GM21515 (cell line): ENCODE results near the gene MOXD1.
A peak's percentile ranks its signal among the peaks of the same experiment; 100 is the strongest.
"Not testable (repeated sequence)": the region's sequence is repeated elsewhere in the genome, so short reads cannot be mapped to it uniquely, and the experiment has no call there.

Experiments used
- ATAC-seq: cut with Tn5 transposase; IDR thresholded peaks from one replicate; pipeline ENCODE4 v1.9.1; 2021; ENCODE audit not compliant: unreplicated experiment

Gene MOXD1

DNA sequence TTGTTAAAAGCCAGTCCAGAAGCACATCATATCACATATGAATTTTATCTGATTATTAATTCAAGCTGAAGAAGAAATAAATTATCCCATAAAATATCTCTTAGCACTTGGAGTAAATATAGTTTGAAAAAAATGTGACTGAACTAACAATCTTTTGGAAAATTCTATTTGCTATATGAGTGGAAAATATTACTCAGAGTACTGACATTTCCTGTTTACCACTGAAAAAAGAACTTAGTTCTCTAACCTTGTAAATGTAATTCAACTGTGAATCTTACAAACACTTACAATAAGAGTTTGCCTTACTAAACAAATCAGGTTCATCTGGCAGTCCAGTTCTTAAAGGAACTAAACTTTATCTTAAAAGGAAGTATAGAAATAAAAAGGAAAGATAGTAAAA lies 44.2 kb downstream of the MOXD1 start:
- ATAC-seq: no peak

DNA sequence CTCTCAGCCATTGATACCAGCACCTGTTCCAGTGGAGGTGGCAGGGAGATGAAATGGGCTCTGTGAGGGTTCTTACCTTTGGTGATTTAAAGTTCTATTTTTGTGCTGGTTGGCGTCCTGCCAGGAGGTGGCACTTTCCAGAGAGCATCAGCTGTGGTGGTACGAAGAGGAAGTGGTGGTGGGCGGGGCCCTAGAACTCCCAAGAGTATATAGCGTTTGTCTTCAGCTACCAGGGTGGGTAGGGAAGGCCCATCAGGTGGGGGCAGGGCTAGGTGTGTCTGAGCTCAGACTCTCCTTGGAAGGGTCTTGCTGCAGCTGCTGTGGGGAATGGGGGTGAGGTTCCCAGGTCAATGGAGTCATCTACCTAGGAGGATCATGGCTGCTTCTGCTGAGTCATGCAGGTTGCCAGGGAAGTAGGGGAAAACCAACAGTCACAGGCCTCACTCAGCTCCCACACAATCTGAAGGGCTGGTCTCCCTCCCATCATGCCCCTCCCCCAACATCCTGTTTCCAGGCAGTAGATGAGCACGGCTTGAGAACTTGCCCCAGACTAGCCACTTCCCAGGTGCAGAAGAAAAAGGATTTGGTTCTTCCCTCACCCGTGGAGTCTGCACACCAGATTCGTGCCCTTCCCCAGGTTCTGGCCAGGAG lies 46.6 kb downstream of the MOXD1 start:
- ATAC-seq: no peak

DNA sequence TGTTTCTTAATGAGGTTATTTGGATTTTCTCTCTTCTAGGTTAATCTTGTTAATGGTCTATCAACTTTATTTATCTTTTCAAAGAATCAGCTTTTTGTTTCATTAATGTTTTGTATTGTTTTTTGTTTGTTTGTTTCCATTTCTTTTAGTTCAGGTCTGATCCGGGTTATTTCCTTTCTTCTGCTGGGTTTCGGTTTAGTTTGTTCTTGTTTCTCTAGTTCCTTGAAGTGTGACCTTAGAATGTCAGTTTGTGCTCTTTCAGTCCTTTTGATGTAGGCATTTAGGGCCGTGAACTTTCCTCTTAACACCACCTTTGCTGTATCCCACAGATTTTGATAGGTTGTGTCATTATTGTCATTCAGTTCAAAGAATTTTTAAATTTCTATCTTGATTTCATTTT lies 49.3 kb downstream of the MOXD1 start:
- ATAC-seq: not testable (repeated sequence)

DNA sequence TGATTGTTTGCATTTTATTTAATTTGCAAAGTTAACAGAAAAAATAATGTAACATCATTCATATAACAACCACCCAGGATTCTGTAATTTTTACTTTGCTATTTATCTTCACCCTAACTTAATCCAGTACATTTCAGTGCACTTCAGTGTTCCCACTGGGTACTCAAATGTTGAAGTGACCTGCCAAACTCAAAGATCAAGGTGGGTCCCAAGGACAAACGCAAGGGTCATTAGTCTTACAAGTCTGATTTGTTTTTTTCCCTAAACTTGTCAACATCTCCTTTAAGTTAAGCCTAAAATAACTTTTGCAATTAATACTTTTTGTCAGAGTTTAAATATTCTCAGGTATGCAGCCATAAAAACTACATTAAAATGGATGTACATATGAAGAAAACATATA lies 53.0 kb downstream of the MOXD1 start:
- ATAC-seq: no peak

DNA sequence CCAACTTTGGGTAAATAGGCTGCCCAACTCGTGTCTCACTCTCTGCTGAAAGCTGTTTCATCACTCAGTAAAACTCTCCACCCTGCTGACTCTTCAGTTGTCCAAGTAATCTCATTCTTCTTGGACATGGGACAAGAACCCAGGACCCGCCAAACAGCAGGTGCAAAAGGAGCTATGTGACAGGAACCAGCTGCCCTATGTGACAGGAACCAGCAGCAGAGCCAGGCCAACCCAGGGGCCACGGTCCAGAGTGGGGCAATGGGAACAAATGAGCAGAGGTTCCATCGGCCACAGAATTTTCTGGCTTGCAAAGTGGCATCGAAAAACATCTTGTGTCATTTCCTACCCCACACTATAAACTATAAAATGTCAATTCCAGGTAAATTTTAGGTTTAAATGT lies 56.5 kb downstream of the MOXD1 start:
- no peak for ATAC-seq

DNA sequence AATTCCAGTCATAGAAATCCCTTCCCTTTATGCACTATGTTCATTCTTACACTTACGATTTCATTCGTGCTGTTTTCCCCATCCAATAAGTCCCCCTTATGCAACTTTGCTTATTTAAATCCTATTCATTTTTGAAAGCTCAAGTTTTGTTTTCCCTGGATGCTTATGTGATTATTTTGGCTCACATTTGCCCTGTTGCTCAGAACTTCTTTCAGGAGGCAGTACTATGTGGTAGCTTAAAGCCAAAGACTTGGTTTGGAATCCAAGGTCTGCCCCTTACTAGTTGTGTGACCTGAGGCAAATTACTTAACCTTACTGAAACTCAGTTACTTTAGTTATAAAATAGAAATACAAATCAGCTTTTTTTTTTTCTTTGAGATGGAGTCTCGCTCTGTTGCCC lies 59.6 kb downstream of the MOXD1 start:
- ATAC-seq: no peak

DNA sequence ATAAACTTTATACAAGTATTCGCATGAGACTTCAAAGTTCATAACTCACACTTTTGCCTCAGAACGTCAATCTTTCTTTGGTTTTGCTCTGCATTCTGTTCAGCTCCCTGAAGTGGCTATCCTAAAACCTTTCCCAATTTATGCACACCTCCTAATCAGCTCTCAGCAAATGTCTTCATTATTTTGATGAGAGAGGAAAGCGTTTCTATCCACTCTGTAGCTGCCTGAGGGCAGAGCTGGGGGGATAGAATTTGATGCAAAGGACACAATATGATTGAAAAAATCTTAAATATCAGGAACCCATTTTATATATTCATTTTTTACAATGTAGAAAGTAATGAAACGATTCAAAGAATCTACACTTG lies 66.8 kb downstream of the MOXD1 start:
- no peak for ATAC-seq

DNA sequence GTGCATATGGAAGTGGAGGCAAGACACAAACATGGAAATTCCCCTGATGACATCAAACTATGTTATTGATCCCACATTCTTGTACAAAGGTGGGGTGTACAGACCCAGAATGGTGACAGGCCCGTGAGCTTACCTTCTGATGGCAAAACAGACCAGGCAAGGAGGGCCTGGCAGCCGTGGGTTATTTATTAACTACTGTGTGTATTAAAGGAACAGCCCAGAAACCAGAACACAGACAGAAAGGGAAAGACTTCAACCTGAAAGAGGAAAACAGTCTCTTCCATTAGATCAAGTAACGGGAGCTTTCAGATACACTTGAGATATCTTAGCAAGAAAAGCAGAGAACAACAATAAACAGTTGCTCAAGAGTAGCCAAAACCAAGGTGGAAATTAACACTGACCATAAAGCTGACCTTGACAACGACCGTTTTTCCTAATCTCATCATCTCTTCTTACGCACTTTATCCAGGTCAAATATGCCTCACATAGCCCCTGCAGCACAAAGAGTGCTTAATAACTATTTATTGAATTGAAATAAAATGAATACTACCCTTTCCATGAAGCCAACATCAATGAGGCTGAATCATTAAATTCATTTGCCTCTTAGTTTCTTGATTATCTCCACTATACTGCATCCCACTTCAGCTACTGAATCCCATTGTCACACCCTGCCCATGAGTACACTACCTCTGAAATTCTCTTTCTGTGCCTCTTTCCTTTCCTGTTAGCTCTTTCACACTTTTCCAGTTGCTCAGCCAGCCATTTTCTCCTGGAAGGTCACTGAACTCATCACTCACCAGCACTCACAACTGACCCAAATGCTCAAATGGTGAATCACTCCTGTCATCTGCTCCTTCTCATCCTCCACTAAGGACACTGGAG lies 67.4 kb downstream of the MOXD1 start:
- no peak for ATAC-seq

DNA sequence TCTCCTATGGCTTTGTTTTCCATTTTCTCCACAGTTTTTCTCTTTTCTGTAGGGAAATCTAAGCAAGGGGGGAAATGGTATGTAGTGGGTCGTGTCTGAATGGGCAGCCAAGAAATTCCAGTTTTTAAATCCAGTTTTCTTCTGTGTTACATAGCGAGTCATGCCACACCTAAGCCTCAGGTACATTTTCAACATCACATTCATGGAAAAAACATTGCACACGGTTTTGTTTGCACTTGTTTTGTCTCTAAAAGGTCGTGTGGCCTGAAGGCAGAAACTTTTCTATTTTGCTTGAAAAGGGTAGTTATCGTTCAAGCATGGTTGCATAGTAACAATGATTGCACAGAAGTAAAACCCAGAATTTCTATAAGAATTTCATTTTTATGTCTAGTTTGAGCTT lies 70.5 kb downstream of the MOXD1 start:
- ATAC-seq: no peak

DNA sequence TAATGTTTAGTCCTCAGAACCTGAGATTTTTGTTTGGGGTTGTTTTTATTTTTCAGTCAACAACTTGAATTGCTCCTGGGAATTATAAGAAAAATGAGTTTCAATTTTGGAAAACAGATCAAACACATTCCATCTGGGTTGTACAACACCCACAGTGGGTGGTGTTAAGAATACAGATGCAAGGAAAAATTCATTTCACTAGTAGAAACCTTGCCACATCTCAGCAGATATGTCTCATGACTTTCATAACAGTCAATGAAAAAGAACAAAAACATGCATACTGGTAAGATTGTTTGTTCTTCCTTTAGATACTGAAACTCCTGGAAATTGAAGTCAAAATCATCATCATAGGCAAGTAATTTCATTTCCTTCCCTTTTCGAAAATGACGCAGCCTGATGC lies 78.9 kb downstream of the MOXD1 start:
- ATAC-seq: no peak

DNA sequence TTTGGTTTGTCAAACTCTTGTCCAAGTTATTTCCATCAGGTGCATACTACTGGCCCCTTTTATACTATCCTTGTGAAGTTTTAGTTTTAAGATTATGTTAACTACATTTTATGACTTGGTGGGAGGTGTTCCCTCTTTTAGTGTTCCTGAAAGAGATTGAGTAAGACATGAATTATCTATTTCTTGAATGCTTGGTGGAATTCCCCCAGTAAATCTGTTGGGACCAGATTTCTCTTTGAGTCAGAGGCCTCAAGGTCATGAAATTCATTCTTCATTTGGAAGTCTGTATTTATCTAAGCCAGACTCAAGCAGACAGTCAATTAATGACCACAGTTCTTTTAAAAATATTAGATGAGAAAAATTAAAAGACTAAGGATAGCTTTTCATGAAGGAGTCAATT lies 81.3 kb downstream of the MOXD1 start:
- ATAC-seq: no peak

DNA sequence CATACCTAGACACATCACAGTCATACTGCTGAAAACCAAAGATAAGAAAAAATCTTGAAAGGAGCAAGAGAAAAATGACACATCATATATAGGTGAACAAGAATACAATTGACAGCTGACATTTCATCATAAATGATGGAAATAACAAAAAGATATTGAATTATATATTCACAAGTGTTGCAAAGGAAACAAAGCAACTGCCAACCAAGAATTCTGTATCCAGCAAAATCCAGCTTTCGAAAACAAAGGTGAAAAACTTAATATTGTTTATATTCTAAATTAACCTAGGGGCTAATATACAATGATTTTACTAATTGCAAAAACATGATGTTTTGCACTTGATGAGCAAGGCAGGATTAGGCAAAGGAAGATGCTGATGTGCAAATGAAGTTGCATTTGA lies 84.3 kb downstream of the MOXD1 start:
- ATAC-seq: no peak

DNA sequence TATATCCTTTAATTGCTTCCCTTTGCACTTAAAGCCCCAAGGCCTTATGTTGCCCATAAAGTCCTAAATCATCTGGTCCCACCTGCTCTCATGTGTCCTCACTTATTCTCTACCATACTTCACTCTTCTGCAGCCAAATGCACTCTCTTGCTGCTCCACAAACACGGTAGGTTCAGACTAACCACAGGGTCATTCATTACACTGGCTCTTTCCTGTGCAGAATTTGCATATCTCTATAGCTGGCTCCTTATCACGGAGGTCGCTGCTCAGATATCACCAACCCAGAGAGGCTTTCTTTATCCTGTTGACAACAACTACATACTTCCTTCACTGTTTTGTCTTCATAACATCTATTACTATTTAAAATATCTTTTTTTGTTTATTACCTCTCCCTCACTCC lies 86.8 kb downstream of the MOXD1 start:
- ATAC-seq: peak; percentile 69

DNA sequence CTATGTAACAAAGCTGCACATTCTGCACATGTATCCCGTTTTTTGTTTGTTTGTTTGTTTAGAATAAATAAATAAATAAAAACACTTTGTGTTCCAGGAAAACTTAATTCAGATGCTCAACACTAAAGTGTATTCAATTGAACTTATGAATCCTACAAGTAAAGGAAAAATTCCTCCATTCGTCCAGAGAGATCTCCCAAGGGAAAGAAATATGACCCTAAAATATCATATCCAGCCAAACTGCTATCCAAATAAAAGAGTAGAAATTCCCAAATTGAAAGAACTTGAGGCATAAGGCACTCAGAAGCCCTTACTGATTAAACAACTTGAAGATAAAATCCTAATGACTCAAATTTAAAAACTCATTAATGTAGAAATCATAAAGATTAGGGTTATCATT lies 90.4 kb downstream of the MOXD1 start:
- ATAC-seq: no peak

DNA sequence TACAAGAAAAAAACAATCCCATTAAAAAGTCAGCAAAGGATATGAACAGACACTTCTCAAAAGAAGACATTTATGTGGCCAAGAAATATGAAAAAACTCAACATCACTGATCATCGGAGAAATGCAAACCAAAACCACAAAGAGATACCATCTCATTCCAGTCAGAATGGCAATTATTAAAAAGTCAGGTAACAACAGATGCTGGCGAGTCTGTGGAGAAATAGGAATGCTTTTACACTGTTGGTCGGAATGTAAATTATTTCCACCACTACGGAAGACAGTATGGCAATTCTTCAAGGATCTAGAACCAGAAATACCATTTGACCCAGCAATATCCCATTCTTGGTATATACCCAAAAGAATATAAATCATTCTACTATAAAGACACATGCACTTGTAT lies 91.1 kb downstream of the MOXD1 start:
- not testable (repeated sequence) for ATAC-seq

DNA sequence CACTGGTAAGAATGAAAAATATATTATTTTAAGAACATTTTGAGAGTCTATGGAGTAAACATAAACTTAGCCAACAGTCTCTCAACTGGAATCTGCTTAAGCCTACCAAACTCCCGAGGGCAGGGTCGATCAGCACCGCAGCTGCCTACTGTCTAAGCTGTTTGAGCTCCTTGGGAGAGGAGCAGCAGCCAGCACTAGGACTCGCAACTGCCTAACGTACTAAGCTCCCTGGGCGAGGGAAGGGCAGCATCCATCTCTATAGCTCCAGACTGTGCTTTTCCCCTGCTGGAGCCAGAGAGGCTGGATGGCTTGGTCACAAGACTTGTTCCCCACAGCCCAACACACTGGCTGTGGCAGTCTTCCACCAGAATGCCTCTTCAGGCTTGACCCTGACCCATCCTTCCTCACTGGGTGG lies 96.4 kb downstream of the MOXD1 start:
- no peak for ATAC-seq

DNA sequence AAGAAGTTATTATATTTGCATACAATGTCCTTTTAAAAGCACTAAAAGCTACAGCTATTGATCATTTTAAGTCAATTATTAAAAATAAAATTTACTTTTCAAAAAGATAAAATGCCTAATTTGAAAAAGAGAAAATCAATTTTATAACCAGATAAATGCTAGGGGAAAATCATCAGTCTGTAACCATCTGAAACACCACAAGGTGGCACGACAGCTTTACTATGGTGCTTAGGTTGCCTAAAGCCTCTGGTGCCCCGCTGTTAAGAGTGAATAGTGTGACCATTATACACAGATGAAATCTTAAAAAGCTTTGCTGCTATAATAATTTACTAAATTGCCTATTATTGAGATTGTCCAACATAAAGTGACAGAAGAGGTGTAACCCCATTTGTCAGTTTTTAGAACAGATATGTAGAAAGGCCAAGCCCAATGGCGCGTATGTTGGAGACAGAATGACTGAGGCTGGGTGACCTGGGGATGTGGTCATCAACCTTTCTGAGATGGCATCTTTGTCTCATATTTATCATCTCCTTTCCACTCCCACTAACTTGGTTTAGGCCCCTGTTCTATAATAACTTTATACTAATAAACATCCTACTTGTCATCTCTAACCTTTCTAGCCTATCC lies 100.8 kb downstream of the MOXD1 start:
- peak; percentile 69 for ATAC-seq

DNA sequence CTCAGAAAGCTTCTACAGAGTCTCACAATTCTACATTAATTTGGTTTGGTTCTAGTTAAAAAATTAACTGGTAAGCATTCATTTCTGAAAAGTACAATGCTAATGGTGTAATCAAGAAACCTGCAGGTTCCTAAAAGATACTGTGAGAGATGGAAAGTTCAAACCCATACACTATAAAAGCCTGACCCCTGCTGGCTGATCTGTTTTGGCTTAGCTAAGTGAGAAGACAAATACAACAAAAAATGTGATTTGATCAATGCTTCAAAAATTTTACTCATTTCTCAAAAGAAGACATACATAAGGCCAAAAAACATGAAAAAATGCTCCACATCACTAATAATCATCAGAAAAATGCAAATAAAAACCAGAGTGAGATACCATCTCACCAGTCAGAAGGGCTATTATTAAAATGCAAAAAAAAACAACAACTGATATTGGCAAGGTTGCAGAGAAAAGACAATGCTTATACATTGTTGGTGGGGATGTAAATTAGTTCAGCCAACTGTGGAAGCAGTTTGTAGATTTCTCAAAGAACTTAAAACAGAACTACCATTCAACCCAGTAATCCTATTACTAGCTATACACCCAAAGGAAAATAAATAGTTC lies 102.8 kb downstream of the MOXD1 start:
- ATAC-seq: peak; percentile 81

DNA sequence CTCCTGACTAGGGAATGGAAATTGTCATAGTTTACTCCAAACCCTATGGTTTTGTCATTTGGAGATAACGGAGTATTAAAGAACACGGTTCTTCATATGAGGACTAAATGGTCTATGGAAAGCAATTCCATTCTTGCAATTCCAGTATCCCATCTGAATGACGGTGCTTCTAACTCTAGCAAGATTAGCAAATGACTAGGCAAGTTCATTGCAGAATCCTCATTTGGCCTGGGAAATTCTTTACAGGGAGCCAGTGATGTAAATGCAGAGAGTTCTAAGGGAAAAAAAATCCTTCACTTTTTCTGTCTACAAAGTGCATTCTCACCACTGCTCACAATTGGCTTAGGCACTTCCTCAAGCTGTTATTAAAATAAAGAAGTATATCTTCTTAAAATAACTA lies 111.5 kb downstream of the MOXD1 start:
- no peak for ATAC-seq

DNA sequence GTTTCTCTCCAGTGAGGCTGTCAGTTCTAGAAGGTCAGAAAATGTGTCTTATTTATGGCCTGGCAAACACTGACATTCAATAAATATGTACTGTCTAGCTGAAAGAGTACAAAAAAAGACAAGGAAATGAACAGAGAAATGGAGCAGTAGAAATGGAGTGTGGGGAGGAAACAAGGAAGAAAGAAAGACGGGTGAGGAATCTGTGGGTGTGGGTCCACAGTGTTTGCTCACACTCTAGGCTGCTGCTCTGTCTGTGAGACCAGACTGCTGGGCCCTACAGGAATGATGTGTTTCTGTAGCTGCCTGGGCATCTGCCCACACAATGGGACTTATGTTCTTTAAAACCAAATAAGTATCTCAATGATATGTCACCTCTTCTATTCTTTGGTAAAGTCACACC lies 114.2 kb downstream of the MOXD1 start:
- ATAC-seq: no peak

DNA sequence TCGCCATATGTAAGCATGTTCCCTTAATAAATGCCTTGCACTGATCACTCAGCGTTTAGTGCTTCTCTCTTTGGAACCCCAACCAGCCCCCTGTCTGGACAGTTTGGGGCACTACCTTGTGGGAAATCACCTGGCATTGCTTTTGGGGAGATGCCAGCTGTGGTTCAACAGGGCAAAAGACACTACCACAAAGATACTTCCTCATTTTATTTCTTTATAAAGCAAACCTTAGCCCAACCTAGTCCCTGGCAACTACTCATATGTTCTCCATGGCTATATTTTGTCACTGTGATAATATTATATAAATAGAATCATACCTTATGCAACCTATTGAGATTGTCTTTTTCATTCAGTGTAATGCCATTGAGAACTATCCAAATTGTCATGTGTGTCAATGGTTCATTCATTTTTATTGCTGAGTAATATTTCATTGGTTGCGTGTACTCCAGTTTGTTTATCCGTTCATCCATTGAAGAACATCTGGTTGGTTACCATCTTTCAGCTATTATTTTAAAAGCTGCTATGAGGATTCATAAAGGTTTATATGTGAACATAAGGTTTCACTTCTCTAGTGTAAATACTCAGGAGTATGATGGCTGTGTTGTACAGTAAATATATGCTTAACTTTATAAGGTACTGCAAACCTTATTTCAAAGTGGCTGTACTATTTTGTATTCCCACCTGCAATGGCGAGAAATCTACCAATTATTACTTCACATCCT lies 114.8 kb downstream of the MOXD1 start:
- ATAC-seq: no peak
